ENCODE measurements around the gene ARHGAP19. TPM values are rescaled to one million over a fixed set of nuclear protein-coding genes. Genes with fewer than 3 reads are reported as not detected.

Gene ARHGAP19
- total RNA-seq, 2 donors from 2014 or later: 26.8 to 47.6 TPM

GRCh38 chr10:97261183-97261582, 31.3 kb downstream of the ARHGAP19 start:
- Histone ChIP-seq H3K9me3 (ENCODE audit: control insufficient read depth, low read length) (peaks cover 8% of the 10 kb centered on the region), H3K36me3 (ENCODE audit: control insufficient read depth, insufficient read depth, low read length) (peaks cover 28% of the 10 kb centered on the region), H3K4me1 (ENCODE audit: control insufficient read depth, insufficient read depth, low read length) (no peaks in the 10 kb centered on the region), H3K4me3 (ENCODE audit: low read length) (no peak overlapping the region), H3K9ac (ENCODE audit: extremely low read depth, low read length, poor library complexity, severe bottlenecking) (no peak overlapping the region), H3K27me3 (ENCODE audit: control insufficient read depth, insufficient read depth, low read length, poor library complexity, severe bottlenecking) (no peaks in the 10 kb centered on the region), H3K27ac (ENCODE audit: low read depth, low read length) (no peak overlapping the region)
- H3K27me3 Mint-ChIP-seq (ENCODE audit: insufficient read depth): no peaks in the 10 kb centered on the region
- no peak overlapping the region for H3K4me3 Mint-ChIP-seq
- H3K36me3 Mint-ChIP-seq (ENCODE audit: low read depth): peaks cover 38% of the 10 kb centered on the region
- H3K9me3 Mint-ChIP-seq: peaks cover under 1% of the 10 kb centered on the region
- no peak for TF ChIP-seq CTCF (conservative IDR thresholded peaks at IDR 0.05)
- H3K27ac Mint-ChIP-seq: no peak overlapping the region
- WGBS, 2 experiments (ENCODE audit: insufficient coverage in 1 of 2, insufficient read length in 1 of 2): 90 to 95% methylated on average over 2 of the region's 2 CpGs
- H3K4me1 Mint-ChIP-seq: peaks cover 14% of the 10 kb centered on the region
- DNase-seq: no peak

- DNase-seq: no peak
- Mint-ChIP-seq H3K27ac (no peak overlapping the region), H3K36me3 (ENCODE audit: low read depth) (peaks cover 44% of the 10 kb centered on the region), H3K9me3 (no peaks in the 10 kb centered on the region), H3K4me3 (no peak overlapping the region), H3K4me1 (peaks cover 11% of the 10 kb centered on the region), H3K27me3 (ENCODE audit: insufficient read depth) (no peaks in the 10 kb centered on the region)
- Histone ChIP-seq H3K36me3 (ENCODE audit: control insufficient read depth, insufficient read depth, low read length) (peaks cover 38% of the 10 kb centered on the region), H3K9ac (ENCODE audit: extremely low read depth, low read length, poor library complexity, severe bottlenecking) (no peak overlapping the region), H3K27me3 (ENCODE audit: control insufficient read depth, insufficient read depth, low read length, poor library complexity, severe bottlenecking) (no peaks in the 10 kb centered on the region), H3K9me3 (ENCODE audit: control insufficient read depth, low read length) (no peaks in the 10 kb centered on the region), H3K27ac (ENCODE audit: low read depth, low read length) (no peak overlapping the region), H3K4me3 (ENCODE audit: low read length) (no peak overlapping the region), H3K4me1 (ENCODE audit: control insufficient read depth, insufficient read depth, low read length) (no peaks in the 10 kb centered on the region)
- TF ChIP-seq CTCF (conservative IDR thresholded peaks at IDR 0.05): no peak
- WGBS, 2 experiments (ENCODE audit: insufficient coverage in 1 of 2, insufficient read length in 1 of 2): 100% methylated on average over 1 of the region's 1 CpG
These were observed 33.3 kb downstream of the ARHGAP19 start for GRCh38 chr10:97259119-97259518.

- Histone ChIP-seq H3K4me1 (ENCODE audit: control insufficient read depth, insufficient read depth, low read length) (no peaks in the 10 kb centered on the region), H3K36me3 (ENCODE audit: control insufficient read depth, insufficient read depth, low read length) (peaks cover 46% of the 10 kb centered on the region), H3K27ac (ENCODE audit: low read depth, low read length) (no peak overlapping the region), H3K4me3 (ENCODE audit: low read length) (no peak overlapping the region), H3K9ac (ENCODE audit: extremely low read depth, low read length, poor library complexity, severe bottlenecking) (no peak overlapping the region), H3K9me3 (ENCODE audit: control insufficient read depth, low read length) (no peaks in the 10 kb centered on the region), H3K27me3 (ENCODE audit: control insufficient read depth, insufficient read depth, low read length, poor library complexity, severe bottlenecking) (no peaks in the 10 kb centered on the region)
- Mint-ChIP-seq H3K36me3 (ENCODE audit: low read depth) (peaks cover 54% of the 10 kb centered on the region), H3K4me3 (no peak overlapping the region), H3K9me3 (no peaks in the 10 kb centered on the region), H3K4me1 (no peaks in the 10 kb centered on the region), H3K27me3 (ENCODE audit: insufficient read depth) (no peaks in the 10 kb centered on the region), H3K27ac (no peak overlapping the region)
- no peak for DNase-seq
- 95 to 100% methylated on average over 1 of the region's 1 CpG for WGBS, 2 experiments (ENCODE audit: insufficient coverage in 1 of 2, insufficient read length in 1 of 2)
- no peak for TF ChIP-seq CTCF (conservative IDR thresholded peaks at IDR 0.05)
These were observed 36.1 kb downstream of the ARHGAP19 start for GRCh38 chr10:97256356-97256755.

All from endodermal cell (in vitro differentiated cells).